GM12874 (cell line): ENCODE results near the gene DUSP9.

Source experiments
- TF ChIP-seq, protein P1 (sequence below): IDR thresholded peaks from 2 replicates; pipeline ENCODE4 v1.5.1; 2011; ENCODE audit warnings: low read depth, mild to moderate bottlenecking, control low read depth, low read length, moderate library complexity; ENCODE audit not compliant: insufficient read depth

The DUSP9 gene

DNA sequence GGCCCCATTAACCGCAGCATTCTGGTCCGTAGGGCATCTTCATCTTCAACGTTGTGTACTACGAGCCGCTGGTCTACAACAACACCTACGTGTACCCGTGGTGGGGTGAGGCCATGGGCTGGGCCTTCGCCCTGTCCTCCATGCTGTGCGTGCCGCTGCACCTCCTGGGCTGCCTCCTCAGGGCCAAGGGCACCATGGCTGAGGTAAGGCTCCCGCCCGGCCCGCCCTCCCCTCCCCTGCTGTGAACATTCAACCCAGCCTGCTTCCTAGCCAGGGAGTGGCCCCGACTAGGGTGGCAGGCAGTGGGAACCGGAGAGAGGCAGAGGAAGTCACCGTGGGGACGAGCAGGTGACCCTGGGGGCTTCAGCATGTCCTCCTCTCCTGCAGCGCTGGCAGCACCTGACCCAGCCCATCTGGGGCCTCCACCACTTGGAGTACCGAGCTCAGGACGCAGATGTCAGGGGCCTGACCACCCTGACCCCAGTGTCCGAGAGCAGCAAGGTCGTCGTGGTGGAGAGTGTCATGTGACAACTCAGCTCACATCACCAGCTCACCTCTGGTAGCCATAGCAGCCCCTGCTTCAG, 47.8 kb downstream of the DUSP9 start:
- TF ChIP-seq, protein P1, sequence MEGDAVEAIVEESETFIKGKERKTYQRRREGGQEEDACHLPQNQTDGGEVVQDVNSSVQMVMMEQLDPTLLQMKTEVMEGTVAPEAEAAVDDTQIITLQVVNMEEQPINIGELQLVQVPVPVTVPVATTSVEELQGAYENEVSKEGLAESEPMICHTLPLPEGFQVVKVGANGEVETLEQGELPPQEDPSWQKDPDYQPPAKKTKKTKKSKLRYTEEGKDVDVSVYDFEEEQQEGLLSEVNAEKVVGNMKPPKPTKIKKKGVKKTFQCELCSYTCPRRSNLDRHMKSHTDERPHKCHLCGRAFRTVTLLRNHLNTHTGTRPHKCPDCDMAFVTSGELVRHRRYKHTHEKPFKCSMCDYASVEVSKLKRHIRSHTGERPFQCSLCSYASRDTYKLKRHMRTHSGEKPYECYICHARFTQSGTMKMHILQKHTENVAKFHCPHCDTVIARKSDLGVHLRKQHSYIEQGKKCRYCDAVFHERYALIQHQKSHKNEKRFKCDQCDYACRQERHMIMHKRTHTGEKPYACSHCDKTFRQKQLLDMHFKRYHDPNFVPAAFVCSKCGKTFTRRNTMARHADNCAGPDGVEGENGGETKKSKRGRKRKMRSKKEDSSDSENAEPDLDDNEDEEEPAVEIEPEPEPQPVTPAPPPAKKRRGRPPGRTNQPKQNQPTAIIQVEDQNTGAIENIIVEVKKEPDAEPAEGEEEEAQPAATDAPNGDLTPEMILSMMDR: no peak

DNA sequence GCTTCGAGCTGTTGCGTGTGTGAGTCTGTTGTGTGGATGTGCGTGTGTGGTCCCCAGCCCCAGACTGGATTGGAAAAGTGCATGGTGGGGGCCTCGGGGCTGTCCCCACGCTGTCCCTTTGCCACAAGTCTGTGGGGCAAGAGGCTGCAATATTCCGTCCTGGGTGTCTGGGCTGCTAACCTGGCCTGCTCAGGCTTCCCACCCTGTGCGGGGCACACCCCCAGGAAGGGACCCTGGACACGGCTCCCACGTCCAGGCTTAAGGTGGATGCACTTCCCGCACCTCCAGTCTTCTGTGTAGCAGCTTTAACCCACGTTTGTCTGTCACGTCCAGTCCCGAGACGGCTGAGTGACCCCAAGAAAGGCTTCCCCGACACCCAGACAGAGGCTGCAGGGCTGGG, 49.1 kb downstream of the DUSP9 start:
- TF ChIP-seq, protein P1: no peak

DNA sequence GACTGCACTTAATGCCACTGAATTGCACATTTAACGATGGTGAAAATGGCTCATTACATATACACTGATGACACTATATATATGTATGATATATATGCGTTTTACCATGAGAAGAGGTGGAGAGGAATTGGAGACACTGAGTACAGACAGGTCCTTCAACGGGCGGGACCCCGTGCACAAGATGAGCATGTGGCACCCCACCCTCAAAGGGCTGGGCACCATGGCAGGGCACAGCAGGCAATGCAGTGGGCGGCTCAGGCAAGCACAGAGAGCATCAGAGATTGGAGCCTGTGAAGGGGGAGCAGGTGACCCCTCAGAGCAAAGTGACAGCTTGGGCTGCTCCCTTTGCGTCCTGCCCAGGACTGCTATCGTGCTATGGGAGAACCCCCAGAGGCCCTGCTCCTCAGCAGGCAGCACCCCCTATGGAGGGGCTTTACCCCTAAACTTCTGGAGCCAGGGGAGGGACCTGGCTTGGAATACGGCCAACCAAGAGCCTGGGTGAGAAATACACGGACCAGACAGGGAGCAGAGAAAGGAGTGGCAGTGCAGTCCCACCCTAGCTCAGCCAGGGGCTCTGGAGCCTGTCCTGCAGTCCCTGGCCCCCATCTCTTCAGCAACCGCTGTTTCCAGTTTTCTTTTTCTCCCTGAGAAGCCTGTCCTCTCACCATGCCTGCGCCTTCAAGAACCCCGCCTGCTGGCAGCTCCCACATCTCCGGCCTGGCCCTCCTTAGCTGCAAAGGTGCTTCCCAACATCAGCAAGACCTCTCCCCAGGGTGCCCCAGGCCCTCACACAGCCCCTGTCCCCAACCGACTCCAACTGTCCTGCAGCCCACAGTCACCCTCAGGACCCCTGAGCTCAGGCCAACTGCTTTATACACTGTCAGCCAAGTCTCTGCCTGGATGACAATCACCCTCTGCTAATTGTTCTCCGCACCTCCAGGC, 51.2 kb downstream of the DUSP9 start:
- TF ChIP-seq, protein P1: no peak

DNA sequence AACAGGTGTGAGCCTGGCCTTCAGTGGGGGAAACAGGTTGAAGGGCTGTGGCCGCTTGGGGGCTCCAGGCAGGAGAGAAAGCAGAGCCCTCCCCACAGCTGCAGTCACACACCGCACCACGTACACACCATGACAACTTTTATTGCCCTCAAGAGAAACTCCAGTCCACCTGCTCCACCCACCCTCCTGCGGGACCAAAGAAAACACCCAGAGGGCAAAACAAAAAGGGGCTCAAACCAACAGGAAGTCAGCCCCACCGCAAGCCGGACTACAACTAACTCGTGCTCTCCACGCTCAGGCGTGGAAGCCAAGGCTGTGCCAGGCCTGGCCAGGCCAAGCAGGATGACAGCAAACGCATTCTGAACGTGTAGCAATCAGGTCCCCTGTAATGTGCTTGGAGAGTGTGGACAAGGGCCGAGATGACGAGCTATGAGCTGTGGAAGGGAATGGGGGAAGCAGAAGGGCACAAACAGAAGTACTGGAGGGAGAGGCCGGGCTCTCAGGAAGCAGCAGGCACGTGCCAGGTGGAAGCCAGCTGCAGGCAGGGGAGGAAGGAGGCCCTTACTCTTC, 53.5 kb downstream of the DUSP9 start:
- TF ChIP-seq, protein P1: no peak
